ENCODE data around the gene DST.
A peak's percentile ranks its signal among the peaks of the same experiment; 100 is the strongest.

Gene DST

DNA sequence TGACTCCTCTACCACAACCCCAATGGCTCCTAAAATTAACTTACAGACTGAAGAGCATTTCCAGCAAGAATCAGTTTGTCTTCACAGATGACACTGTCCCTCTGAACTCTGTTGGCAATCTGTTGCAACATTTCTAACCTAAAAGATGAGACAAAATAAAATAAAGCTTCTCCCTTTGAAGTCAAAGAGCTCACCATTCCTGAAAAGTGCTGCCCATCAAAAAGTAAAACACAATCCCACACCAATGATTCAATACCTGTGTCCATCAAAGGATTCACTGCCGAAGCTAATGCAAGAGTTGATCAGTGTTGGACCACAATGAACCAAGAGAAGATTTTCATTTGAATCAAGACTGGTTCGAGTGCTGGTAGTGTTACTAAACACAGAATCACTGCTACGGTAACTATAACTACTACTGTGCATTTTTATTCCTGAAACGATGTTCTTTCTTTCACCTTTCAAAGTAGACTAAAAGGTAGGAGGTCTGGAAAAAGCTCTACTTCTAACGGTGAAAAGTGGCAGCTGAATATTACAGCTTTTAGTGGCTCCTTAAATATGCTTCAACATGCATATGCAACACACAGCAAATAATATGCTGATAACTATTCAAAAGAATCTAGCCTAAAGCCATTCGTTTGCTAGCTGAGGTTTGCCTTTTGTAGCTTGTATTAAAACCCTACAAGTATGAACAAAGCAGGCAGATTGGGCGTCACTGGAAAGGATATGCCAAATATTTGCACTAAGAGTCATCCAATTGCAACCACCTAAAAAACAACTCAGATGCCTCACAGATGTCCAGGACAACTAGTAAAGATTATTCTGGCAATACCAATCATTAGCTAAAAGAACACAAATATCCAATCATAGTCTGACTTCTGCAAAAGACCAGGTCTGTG is at the start of gene DST:
DST (minus strand) TSS at position 524 of the 896 bp plus-strand sequence.
- no peak within 1 kb of the TSS for H3K4me3 ChIP-seq (ENCODE audit: low read depth, low read length)

DNA sequence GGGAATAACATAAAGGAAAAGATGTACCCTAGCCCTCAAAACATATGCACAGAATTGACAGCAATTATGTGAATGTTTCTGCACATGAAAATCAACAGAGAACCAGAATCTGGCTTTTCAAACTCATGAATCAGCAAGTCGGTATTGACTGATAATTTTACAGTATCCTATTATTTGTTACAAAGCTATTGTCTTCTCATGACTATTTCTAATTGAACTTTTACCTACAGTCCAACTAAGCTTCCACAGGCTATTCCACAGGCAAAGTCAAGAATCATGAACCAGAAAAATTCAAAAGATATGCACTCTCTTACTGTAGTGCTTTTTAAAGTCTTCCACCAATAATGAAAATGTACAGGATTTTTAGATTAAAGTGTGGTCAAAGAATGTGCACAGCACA is 49.1 kb upstream of the DST start:
- no peak overlapping the region for H3K4me3 ChIP-seq (ENCODE audit: low read depth, low read length)
- TF ChIP-seq, protein P1, sequence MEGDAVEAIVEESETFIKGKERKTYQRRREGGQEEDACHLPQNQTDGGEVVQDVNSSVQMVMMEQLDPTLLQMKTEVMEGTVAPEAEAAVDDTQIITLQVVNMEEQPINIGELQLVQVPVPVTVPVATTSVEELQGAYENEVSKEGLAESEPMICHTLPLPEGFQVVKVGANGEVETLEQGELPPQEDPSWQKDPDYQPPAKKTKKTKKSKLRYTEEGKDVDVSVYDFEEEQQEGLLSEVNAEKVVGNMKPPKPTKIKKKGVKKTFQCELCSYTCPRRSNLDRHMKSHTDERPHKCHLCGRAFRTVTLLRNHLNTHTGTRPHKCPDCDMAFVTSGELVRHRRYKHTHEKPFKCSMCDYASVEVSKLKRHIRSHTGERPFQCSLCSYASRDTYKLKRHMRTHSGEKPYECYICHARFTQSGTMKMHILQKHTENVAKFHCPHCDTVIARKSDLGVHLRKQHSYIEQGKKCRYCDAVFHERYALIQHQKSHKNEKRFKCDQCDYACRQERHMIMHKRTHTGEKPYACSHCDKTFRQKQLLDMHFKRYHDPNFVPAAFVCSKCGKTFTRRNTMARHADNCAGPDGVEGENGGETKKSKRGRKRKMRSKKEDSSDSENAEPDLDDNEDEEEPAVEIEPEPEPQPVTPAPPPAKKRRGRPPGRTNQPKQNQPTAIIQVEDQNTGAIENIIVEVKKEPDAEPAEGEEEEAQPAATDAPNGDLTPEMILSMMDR (IDR thresholded peaks at IDR 0.05; ENCODE audit: low read depth, low read length, missing control alignments), result no peak
- no peak for DNase-seq (ENCODE audit: low read depth)
- in situ Hi-C loops (cut with HindIII; ENCODE audit: low sequenced_read_pairs), result no loop called here

More for the DNA sequence above, at the start of gene DST:
- TF ChIP-seq, protein P1 (IDR thresholded peaks at IDR 0.05; ENCODE audit: low read depth, low read length, missing control alignments), result no peak
- in situ Hi-C loops (cut with HindIII; ENCODE audit: low sequenced_read_pairs), result no loop called here
- peak; percentile 92 for DNase-seq (ENCODE audit: low read depth)

DNA sequence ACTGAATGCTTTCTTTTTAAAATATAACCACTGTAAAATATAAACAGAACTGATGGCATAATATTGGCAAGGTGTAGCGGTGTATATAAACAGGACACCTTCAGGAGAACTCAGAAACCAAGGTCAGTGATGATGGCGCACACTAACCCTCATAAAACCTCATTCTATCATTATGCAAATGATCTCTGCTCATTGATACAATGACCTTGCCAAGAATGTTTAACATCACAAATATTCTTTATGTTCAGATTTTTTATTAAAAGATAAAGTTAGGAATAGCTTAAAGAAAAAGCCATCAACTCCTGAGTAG is 48.6 kb upstream of the DST start:
- TF ChIP-seq, protein P1 (IDR thresholded peaks at IDR 0.05; ENCODE audit: low read depth, low read length, missing control alignments), result no peak
- in situ Hi-C loops (cut with HindIII; ENCODE audit: low sequenced_read_pairs), result no loop called here
- no peak for DNase-seq (ENCODE audit: low read depth)
- H3K4me3 ChIP-seq (ENCODE audit: low read depth, low read length), result no peak overlapping the region

DNA sequence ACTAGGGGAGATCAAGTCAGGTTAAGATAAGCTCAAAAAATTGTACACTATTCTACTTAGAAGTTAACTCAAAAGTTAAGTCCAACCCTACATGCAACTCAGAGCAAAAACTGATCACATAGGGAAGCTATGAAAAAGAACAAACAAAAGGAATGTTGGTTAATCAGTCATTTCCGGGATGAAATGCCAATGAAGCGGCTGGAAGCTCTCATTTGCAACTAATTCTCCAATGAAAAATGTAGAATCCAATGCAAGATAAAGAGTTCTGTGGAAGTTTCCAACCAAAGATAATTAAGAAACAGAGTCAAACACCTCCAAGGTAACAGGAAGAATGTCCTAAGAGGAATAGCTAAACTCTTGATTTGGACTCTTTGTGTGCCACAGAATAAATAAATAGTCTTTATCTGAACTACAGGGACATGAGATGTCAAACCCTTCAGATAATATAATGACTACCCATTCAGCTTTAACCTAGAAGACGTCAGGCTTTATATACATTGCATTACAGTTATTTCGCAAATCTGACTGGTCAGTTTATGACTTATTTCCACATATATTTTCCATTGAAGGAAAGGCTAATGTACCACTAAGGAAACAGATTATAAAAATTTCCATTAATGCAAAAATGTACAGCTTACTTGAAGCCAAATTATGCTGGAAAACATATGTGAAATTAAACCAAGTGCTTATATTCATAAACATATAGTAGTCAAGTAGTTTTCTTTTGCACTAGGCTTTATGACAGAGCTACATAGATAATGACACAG is 48.0 kb upstream of the DST start:
- DNase-seq (ENCODE audit: low read depth), result peak; percentile 62
- TF ChIP-seq, protein P1 (IDR thresholded peaks at IDR 0.05; ENCODE audit: low read depth, low read length, missing control alignments), result no peak
- no peak overlapping the region for H3K4me3 ChIP-seq (ENCODE audit: low read depth, low read length)
- in situ Hi-C loops (cut with HindIII; ENCODE audit: low sequenced_read_pairs), result no loop called here

DNA sequence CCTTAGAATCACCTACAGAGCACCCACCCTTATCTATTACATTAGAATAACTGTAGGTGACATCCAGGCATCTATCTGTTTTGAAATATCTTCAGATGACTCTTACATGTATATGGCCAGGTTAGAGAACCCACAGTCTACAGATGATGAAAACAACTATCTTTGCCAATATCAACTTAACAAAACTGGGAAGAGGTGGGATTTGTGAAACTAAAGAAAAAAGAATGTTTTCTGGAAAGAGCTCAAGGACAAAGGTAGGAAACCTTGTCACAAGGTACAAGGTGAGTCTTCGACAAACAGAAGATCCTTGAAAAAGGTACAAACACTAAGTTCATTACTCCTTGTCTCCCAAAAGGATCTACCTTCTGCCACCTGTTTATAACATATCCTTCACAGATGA is 47.0 kb upstream of the DST start:
- no peak overlapping the region for H3K4me3 ChIP-seq (ENCODE audit: low read depth, low read length)
- in situ Hi-C loops (cut with HindIII; ENCODE audit: low sequenced_read_pairs), result no loop called here
- DNase-seq (ENCODE audit: low read depth), result no peak
- TF ChIP-seq, protein P1 (IDR thresholded peaks at IDR 0.05; ENCODE audit: low read depth, low read length, missing control alignments), result no peak

DNA sequence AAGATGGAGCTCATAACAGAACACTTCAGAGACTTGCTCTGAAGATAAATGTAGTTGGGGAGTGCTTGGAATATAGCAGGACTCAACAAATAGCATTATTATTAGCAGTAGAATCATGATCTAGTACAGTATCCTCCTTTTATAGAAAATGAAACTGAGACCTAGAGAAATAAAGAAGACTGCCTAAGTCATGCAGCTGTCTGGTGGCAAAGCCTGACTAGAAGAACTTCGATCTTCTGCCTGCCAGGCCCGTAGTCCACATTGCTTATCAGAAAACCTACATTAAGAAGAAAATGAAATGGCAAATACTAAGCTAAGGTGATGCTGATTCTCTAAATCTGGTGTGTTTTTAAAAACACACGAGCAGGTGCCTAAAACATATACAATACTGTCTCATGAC is 46.4 kb upstream of the DST start:
- H3K4me3 ChIP-seq (ENCODE audit: low read depth, low read length), result no peak overlapping the region
- in situ Hi-C loops (cut with HindIII; ENCODE audit: low sequenced_read_pairs), result no loop called here
- DNase-seq (ENCODE audit: low read depth), result no peak
- TF ChIP-seq, protein P1 (IDR thresholded peaks at IDR 0.05; ENCODE audit: low read depth, low read length, missing control alignments), result no peak

Measured in astrocyte of the cerebellum (primary cell).